Erythroblast (primary cell): Measurements from ENCODE around the gene FSIP1.

Experiments used
- GATA1 ChIP-seq: IDR thresholded peaks from 2 replicates; pipeline ENCODE4 v1.6.1; 2011; ENCODE audit warnings: low read depth, mild to moderate bottlenecking, control low read depth, low read length, moderate library complexity
- POLR2A ChIP-seq: IDR thresholded peaks from 2 replicates; pipeline ENCODE4 v1.6.1; 2011; ENCODE audit warnings: mild to moderate bottlenecking, low read length

- TF ChIP-seq POLR2A, result no peak
- no peak for TF ChIP-seq GATA1
Observed at GRCh38 chr15:39670687-39671086, 112.0 kb downstream of the FSIP1 start.
